ENCODE measurements around the gene CTTNBP2NL.
A peak's percentile ranks its signal among the peaks of the same experiment; 100 is the strongest.

CTTNBP2NL gene

GRCh38 chr1:112508278-112509004, 112.4 kb downstream of the CTTNBP2NL start, which contains the start of gene WNT2B:
WNT2B (plus strand) TSS chr1:112508965; CDS start chr1:112509263, 298 bp downstream.
- DNase-seq = peak; percentile 45

- no peak for DNase-seq
Observed at GRCh38 chr1:112509005-112509659, 113.1 kb downstream of the CTTNBP2NL start.

DNA sequence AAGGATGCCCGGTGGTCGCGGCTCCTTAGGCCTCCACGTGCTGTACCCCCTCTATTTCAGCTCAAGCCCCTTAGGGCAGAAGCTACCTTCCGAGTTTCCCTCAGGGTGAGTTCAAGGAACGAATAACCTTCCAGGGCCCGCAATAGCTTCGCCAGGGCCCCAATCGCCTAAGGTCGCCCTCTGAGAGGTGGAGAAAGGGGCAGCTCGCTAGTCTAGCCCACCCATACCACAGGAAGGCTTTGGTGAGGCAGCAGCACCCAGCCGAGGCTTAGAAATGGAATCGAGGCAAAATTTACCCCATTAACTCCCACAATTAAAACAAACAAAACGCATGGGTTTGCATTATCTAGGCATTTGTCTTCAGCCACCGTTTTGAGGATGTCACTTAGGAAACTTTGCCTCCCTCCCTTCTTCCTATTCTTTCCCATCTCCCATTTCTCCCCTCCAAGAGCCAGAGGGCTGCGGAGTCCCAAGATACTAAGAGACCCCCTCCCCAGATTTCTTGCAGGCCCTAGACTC, 113.7 kb downstream of the CTTNBP2NL start:
- no peak for DNase-seq

DNA sequence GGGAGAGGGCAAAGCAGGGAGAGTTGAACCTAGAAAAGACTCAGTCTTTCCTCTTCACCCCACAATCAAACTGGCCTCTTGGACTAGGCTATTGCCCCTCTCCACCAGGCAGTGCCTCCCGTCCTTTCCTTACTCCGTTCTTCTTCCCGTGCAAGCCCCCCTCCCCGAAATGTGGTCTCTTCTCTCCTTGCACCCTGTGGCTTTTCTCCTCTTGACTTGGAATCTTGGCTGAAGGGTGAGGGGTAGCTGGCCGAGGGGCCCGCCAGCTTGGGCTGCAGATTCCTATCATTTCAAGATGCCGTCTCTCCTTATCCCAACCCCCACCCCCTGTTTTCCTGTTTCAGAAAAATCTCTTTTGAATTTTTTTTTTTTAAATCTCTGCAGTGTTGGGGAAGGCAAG, 114.3 kb downstream of the CTTNBP2NL start:
- no peak for DNase-seq
